Testis (tissue), 2 donors: ENCODE results near the gene GABARAPL2.

Experiments used
- POLR2A ChIP-seq: fragments of 450-650 bp; IDR thresholded peaks from one replicate; pipeline ENCODE4 v1.6.1; 2017; ENCODE audit warnings: antibody characterized with exemption, mild to moderate bottlenecking, moderate library complexity
- TF ChIP-seq, protein P1 (sequence below), 3 experiments: fragments of 450-650 bp in 2 of 3; fragments of 200-600 bp in 1 of 3; sonication (generic) in 1 of 3; IDR thresholded peaks; one replicate each; pipeline ENCODE4 v1.5.1; 2016 to 2019; ENCODE audit warnings: antibody characterized with exemption in 3 of 3, mild to moderate bottlenecking in 2 of 3, moderate library complexity in 1 of 3

GRCh38 chr16:75576384-75576811 is 10.2 kb downstream of the GABARAPL2 start:
- TF ChIP-seq, protein P1, sequence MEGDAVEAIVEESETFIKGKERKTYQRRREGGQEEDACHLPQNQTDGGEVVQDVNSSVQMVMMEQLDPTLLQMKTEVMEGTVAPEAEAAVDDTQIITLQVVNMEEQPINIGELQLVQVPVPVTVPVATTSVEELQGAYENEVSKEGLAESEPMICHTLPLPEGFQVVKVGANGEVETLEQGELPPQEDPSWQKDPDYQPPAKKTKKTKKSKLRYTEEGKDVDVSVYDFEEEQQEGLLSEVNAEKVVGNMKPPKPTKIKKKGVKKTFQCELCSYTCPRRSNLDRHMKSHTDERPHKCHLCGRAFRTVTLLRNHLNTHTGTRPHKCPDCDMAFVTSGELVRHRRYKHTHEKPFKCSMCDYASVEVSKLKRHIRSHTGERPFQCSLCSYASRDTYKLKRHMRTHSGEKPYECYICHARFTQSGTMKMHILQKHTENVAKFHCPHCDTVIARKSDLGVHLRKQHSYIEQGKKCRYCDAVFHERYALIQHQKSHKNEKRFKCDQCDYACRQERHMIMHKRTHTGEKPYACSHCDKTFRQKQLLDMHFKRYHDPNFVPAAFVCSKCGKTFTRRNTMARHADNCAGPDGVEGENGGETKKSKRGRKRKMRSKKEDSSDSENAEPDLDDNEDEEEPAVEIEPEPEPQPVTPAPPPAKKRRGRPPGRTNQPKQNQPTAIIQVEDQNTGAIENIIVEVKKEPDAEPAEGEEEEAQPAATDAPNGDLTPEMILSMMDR (IDR thresholded peaks at IDR 0.05), result no peak
- TF ChIP-seq POLR2A, result no peak
